Measurements from ENCODE around the gene DHRS7C.

DHRS7C gene

GRCh38 chr17:9805769-9806168, 14.4 kb upstream of the DHRS7C start:
- Histone ChIP-seq H3K36me3 (ENCODE audit: low read length) (no peaks in the 10 kb centered on the region), H3K9ac (ENCODE audit: low read length) (no peak overlapping the region), H3K4me3 (ENCODE audit: insufficient read depth, low read length, poor library complexity, severe bottlenecking) (no peak overlapping the region), H3K9me2 (replicated peaks; ENCODE audit: insufficient read depth, low read length) (no peaks in the 10 kb centered on the region), H3K27ac (ENCODE audit: low read depth, low read length) (no peak overlapping the region), H3K79me2 (ENCODE audit: insufficient read depth, low read length) (no peaks in the 10 kb centered on the region), H2AFZ (ENCODE audit: low read depth, low read length, severe bottlenecking) (no peak overlapping the region), H3K9me3 (ENCODE audit: insufficient read depth, low read length) (no peaks in the 10 kb centered on the region), H4K20me1 (ENCODE audit: low read depth, low read length) (no peaks in the 10 kb centered on the region), H3K4me2 (ENCODE audit: low read depth, low read length, poor library complexity, severe bottlenecking) (no peak overlapping the region), H3K27me3 (ENCODE audit: low read length) (no peaks in the 10 kb centered on the region), H3F3A (ENCODE audit: insufficient read depth) (no peaks in the 10 kb centered on the region)
- no peak for TF ChIP-seq CTCF (IDR thresholded peaks at IDR 0.05; ENCODE audit: insufficient read depth, low read length, poor library complexity, severe bottlenecking)
- no peak for TF ChIP-seq EZH2phosphoT487 (conservative IDR thresholded peaks at IDR 0.05; ENCODE audit: low read length)

GRCh38 chr17:9802697-9803096, 11.3 kb upstream of the DHRS7C start:
- H3K27me3 ChIP-seq (ENCODE audit: low read length): no peaks in the 10 kb centered on the region
- TF ChIP-seq CTCF (IDR thresholded peaks at IDR 0.05; ENCODE audit: insufficient read depth, low read length, poor library complexity, severe bottlenecking) (no peak), EZH2phosphoT487 (conservative IDR thresholded peaks at IDR 0.05; ENCODE audit: low read length) (no peak)
- H3K36me3 ChIP-seq (ENCODE audit: low read length): no peaks in the 10 kb centered on the region
- H3F3A ChIP-seq (ENCODE audit: insufficient read depth): no peaks in the 10 kb centered on the region
- H2AFZ ChIP-seq (ENCODE audit: low read depth, low read length, severe bottlenecking): no peak overlapping the region
- no peaks in the 10 kb centered on the region for H4K20me1 ChIP-seq (ENCODE audit: low read depth, low read length)
- H3K9me3 ChIP-seq (ENCODE audit: insufficient read depth, low read length): no peaks in the 10 kb centered on the region
- no peaks in the 10 kb centered on the region for H3K79me2 ChIP-seq (ENCODE audit: insufficient read depth, low read length)
- no peak overlapping the region for H3K4me3 ChIP-seq (ENCODE audit: insufficient read depth, low read length, poor library complexity, severe bottlenecking)
- no peaks in the 10 kb centered on the region for H3K9me2 ChIP-seq (replicated peaks; ENCODE audit: insufficient read depth, low read length)
- no peak overlapping the region for H3K9ac ChIP-seq (ENCODE audit: low read length)
- H3K27ac ChIP-seq (ENCODE audit: low read depth, low read length): no peak overlapping the region
- H3K4me2 ChIP-seq (ENCODE audit: low read depth, low read length, poor library complexity, severe bottlenecking): no peak overlapping the region

- Histone ChIP-seq H3K79me2 (ENCODE audit: insufficient read depth, low read length) (no peaks in the 10 kb centered on the region), H3K4me3 (ENCODE audit: insufficient read depth, low read length, poor library complexity, severe bottlenecking) (no peak overlapping the region), H3K36me3 (ENCODE audit: low read length) (no peaks in the 10 kb centered on the region), H3K27me3 (ENCODE audit: low read length) (no peaks in the 10 kb centered on the region), H3K9ac (ENCODE audit: low read length) (no peak overlapping the region), H3K27ac (ENCODE audit: low read depth, low read length) (no peak overlapping the region), H3K4me2 (ENCODE audit: low read depth, low read length, poor library complexity, severe bottlenecking) (no peak overlapping the region), H3K9me3 (ENCODE audit: insufficient read depth, low read length) (no peaks in the 10 kb centered on the region), H3F3A (ENCODE audit: insufficient read depth) (no peaks in the 10 kb centered on the region), H4K20me1 (ENCODE audit: low read depth, low read length) (no peaks in the 10 kb centered on the region), H3K9me2 (replicated peaks; ENCODE audit: insufficient read depth, low read length) (no peaks in the 10 kb centered on the region), H2AFZ (ENCODE audit: low read depth, low read length, severe bottlenecking) (no peak overlapping the region)
- no peak for TF ChIP-seq CTCF (IDR thresholded peaks at IDR 0.05; ENCODE audit: insufficient read depth, low read length, poor library complexity, severe bottlenecking)
- no peak for TF ChIP-seq EZH2phosphoT487 (conservative IDR thresholded peaks at IDR 0.05; ENCODE audit: low read length)
These were observed 10.9 kb upstream of the DHRS7C start for GRCh38 chr17:9802294-9802693.

Data from SU-DHL-6 (cell line).